Heart left ventricle (tissue), 13 donors: Measurements from ENCODE around the gene LPP.

Experiments used
- CTCF ChIP-seq, 12 donors: fragments of 200-600 bp; sonication (generic) in 4 of 12; IDR thresholded peaks; one replicate each; pipeline versions ENCODE4 v1.5.0 to v1.8.0; 2018 to 2022; ENCODE audit warnings: antibody characterized with exemption in 12 of 12, mild to moderate bottlenecking in 5 of 12
- POLR2A ChIP-seq, 2 donors: fragments of 450-650 bp; IDR thresholded peaks; one replicate each; pipeline ENCODE4 v1.6.1; 2017; ENCODE audit warnings: antibody characterized with exemption in 2 of 2, mild to moderate bottlenecking in 2 of 2, moderate library complexity in 2 of 2
- donor health status: ischemic (EF 13 %, LVEDD 7.1; RV severe dilation, severe dysfunction).
- donor health status: DM: no; HTN: yes; CAD: no.
- donor health status: DM: no; HTN: no; CAD: no.
- donor health status: ischemic (EF 25% LVEDD 6.9; RV normal size, moderate dysfunction).
- donor health status: ischemic (EF 25% LVEDD 5.7; RV mildly dilated, moderate dysfunction).
- donor health status: ischemic (EF 35%, LVEDD 5.7; RV mildly dilated, moderate dysfunction).
- donor health status: nonischemic (EF 11% LVEDD 7.7; RV severe dilation, severe dysfunction).
- donor health status: DM: yes; HTN: yes; CAD: no.
- donor health status: PGD.
- donor health status: ischemic (EF 29% LVEDD 5.4; RV normal size, mild dysfunction).
- donor health status: nonischemic (EF 23%, LVEDD 6.1; RV moderate dilation, normal function).

GRCh38 chr3:188691004-188691403 lies 537.0 kb downstream of the LPP start:
- TF ChIP-seq CTCF (IDR thresholded peaks at IDR 0.05), result no peak
- TF ChIP-seq POLR2A (IDR thresholded peaks at IDR 0.05), result no peak
